Heart left ventricle (tissue), 13 donors: ENCODE results near the gene ASIC4.

Source experiments
- POLR2A ChIP-seq, 2 donors: fragments of 450-650 bp; IDR thresholded peaks; one replicate each; pipeline ENCODE4 v1.6.1; 2017; ENCODE audit warnings: antibody characterized with exemption in 2 of 2, mild to moderate bottlenecking in 2 of 2, moderate library complexity in 2 of 2
- TF ChIP-seq, protein P1 (sequence below), 12 donors: fragments of 200-600 bp; sonication (generic) in 4 of 12; IDR thresholded peaks; one replicate each; pipeline versions ENCODE4 v1.5.0 to v1.8.0; 2018 to 2022; ENCODE audit warnings: antibody characterized with exemption in 12 of 12, mild to moderate bottlenecking in 5 of 12
- donor health status: ischemic (EF 13 %, LVEDD 7.1; RV severe dilation, severe dysfunction).
- donor health status: DM: no; HTN: yes; CAD: no.
- donor health status: DM: no; HTN: no; CAD: no.
- donor health status: ischemic (EF 25% LVEDD 6.9; RV normal size, moderate dysfunction).
- donor health status: ischemic (EF 25% LVEDD 5.7; RV mildly dilated, moderate dysfunction).
- donor health status: ischemic (EF 35%, LVEDD 5.7; RV mildly dilated, moderate dysfunction).
- donor health status: nonischemic (EF 11% LVEDD 7.7; RV severe dilation, severe dysfunction).
- donor health status: DM: yes; HTN: yes; CAD: no.
- donor health status: PGD.
- donor health status: ischemic (EF 29% LVEDD 5.4; RV normal size, mild dysfunction).
- donor health status: nonischemic (EF 23%, LVEDD 6.1; RV moderate dilation, normal function).

DNA sequence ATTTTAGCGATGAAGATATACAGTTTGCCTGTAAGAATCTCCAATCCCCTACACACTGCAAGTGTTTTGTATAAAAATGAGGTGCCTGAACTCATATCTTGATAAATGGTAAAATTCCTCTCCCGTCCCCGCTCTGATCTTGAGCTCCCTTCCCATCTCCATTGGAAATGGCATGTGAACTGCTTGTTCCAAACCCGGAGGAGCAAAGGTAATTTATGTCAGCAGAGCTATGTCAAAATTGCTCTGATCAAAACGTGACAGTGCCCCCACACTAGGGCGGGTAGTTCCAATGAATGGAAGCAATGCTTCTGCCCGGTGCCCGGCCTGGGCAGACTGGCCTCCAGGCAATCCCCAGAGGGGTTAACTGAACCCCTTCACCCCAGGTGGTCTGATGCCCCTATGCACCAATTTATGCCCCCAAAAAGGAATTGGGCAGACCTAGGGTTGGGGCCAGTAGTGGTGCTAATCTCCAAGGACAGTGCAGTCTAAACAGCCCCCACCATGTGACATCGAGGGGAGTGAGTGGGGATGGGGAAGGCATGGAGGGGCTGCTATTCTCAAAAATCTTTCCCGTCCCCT, 19.2 kb upstream of the ASIC4 start:
- TF ChIP-seq, protein P1, sequence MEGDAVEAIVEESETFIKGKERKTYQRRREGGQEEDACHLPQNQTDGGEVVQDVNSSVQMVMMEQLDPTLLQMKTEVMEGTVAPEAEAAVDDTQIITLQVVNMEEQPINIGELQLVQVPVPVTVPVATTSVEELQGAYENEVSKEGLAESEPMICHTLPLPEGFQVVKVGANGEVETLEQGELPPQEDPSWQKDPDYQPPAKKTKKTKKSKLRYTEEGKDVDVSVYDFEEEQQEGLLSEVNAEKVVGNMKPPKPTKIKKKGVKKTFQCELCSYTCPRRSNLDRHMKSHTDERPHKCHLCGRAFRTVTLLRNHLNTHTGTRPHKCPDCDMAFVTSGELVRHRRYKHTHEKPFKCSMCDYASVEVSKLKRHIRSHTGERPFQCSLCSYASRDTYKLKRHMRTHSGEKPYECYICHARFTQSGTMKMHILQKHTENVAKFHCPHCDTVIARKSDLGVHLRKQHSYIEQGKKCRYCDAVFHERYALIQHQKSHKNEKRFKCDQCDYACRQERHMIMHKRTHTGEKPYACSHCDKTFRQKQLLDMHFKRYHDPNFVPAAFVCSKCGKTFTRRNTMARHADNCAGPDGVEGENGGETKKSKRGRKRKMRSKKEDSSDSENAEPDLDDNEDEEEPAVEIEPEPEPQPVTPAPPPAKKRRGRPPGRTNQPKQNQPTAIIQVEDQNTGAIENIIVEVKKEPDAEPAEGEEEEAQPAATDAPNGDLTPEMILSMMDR (IDR thresholded peaks at IDR 0.05) = peak in 2 of 12 donors; percentile 52 to 68
- no peak for TF ChIP-seq POLR2A (IDR thresholded peaks at IDR 0.05)
